DOHH2 (cell line): Measurements from ENCODE around the gene ANO8.

Source experiments
- H3F3A ChIP-seq: fragments of 200-600 bp; sonication (generic), shearing (Covaris generic); 2 replicates; pipeline ENCODE4 v1.6.0; 2016; ENCODE audit warnings: antibody characterized with exemption, mild to moderate bottlenecking; ENCODE audit not compliant: control insufficient read depth, insufficient read depth
- H3K27ac ChIP-seq: fragments of 200-600 bp; sonication (generic); 2 replicates; pipeline ENCODE4 v1.5.1; 2014; ENCODE audit warnings: low read depth, mild to moderate bottlenecking, low read length, moderate library complexity
- H3K27me3 ChIP-seq: fragments of 200-600 bp; sonication (generic); 2 replicates; pipeline ENCODE4 v1.6.1; 2014; ENCODE audit warnings: mild to moderate bottlenecking, low read length, mixed read lengths; ENCODE audit not compliant: control insufficient read depth
- H3K36me3 ChIP-seq: fragments of 200-600 bp; sonication (generic); 2 replicates; pipeline ENCODE4 v1.6.1; 2014; ENCODE audit warnings: mild to moderate bottlenecking, low read length, moderate library complexity, mixed read lengths; ENCODE audit not compliant: control insufficient read depth
- H3K4me1 ChIP-seq: fragments of 200-600 bp; sonication (generic); 2 replicates; pipeline ENCODE4 v1.6.1; 2014; ENCODE audit warnings: mild to moderate bottlenecking, low read length, mixed read lengths; ENCODE audit not compliant: control insufficient read depth
- H3K4me2 ChIP-seq: fragments of 200-600 bp; sonication (generic); 2 replicates; pipeline ENCODE4 v1.6.0; 2014; ENCODE audit warnings: mild to moderate bottlenecking, low read length, moderate library complexity
- H3K4me3 ChIP-seq: fragments of 200-600 bp; sonication (generic); 2 replicates; pipeline ENCODE4 v1.5.1; 2014; ENCODE audit warnings: mild to moderate bottlenecking, low read length, mixed read lengths
- H3K79me2 ChIP-seq: fragments of 200-600 bp; sonication (generic); 2 replicates; pipeline ENCODE4 v1.6.1; 2014; ENCODE audit warnings: mild to moderate bottlenecking, low read length, mixed read lengths; ENCODE audit not compliant: control insufficient read depth
- H3K9me2 ChIP-seq: fragments of 200-600 bp; sonication (generic); replicated peaks from 2 replicates; pipeline ENCODE4 v1.6.1; 2014; ENCODE audit warnings: mild to moderate bottlenecking, low read length, mixed read lengths; ENCODE audit not compliant: control insufficient read depth
- H3K9me3 ChIP-seq: fragments of 200-600 bp; sonication (generic); 2 replicates; pipeline ENCODE4 v1.6.1; 2014; ENCODE audit warnings: antibody characterized with exemption, low read length, mixed read lengths; ENCODE audit not compliant: control insufficient read depth, insufficient read depth
- H4K20me1 ChIP-seq: fragments of 200-600 bp; sonication (generic); 2 replicates; pipeline ENCODE4 v1.6.0; 2014; ENCODE audit warnings: low read depth, mild to moderate bottlenecking, antibody characterized with exemption, low read length, moderate library complexity; ENCODE audit not compliant: control insufficient read depth, insufficient read depth
- CTCF ChIP-seq: fragments of 200-600 bp; sonication (generic); IDR thresholded peaks from one replicate; pipeline ENCODE4 v1.5.1; 2014; ENCODE audit warnings: antibody characterized with exemption, mild to moderate bottlenecking, low read depth, low read length; ENCODE audit not compliant: poor library complexity, severe bottlenecking
- EZH2phosphoT487 ChIP-seq: fragments of 200-600 bp; sonication (generic); IDR thresholded peaks from 2 replicates; pipeline ENCODE4 v1.6.1; 2017; ENCODE audit warnings: borderline replicate concordance, mild to moderate bottlenecking, antibody characterized with exemption, low read length, moderate library complexity, mixed read lengths

Gene ANO8

GRCh38 chr19:17334414-17335409 lies at the start of gene ANO8:
Gene ANO8 (minus strand): TSS chr19:17334855. CDS start chr19:17334670, 185 bp downstream.
- no peak for TF ChIP-seq EZH2phosphoT487
- TF ChIP-seq CTCF = no peak

GRCh38 chr19:17380426-17381138 lies 45.9 kb upstream of the ANO8 start:
- TF ChIP-seq EZH2phosphoT487 (no peak), CTCF (no peak)
- peaks cover 9% of the 10 kb centered on the region; the same call in 1 of the 2 replicates for H3F3A ChIP-seq
- no peaks in the 10 kb centered on the region for H3K9me2 ChIP-seq
- no peak overlapping the region for H3K4me2 ChIP-seq
- H3K36me3 ChIP-seq = no peaks in the 10 kb centered on the region
- H3K4me1 ChIP-seq = peaks cover 43% of the 10 kb centered on the region
- H3K9me3 ChIP-seq = 0 out of 2 replicates have a peak, but pooled peaks cover 4% of the 10 kb centered on the region
- H4K20me1 ChIP-seq = no peaks in the 10 kb centered on the region
- no peaks in the 10 kb centered on the region for H3K27me3 ChIP-seq
- H3K27ac ChIP-seq = no peak overlapping the region
- no peaks in the 10 kb centered on the region for H3K79me2 ChIP-seq
- H3K4me3 ChIP-seq = no peak overlapping the region

More at GRCh38 chr19:17334414-17335409, at the start of gene ANO8:
- H3K27me3 ChIP-seq = no peaks in the 10 kb centered on the region
- H3K27ac ChIP-seq = no peak within 1 kb of the TSS
- H3K4me2 ChIP-seq = peak within 1 kb of the TSS; percentile 96
- peaks cover 8% of the 10 kb centered on the region for H3F3A ChIP-seq
- H3K4me3 ChIP-seq = peak within 1 kb of the TSS; percentile 86
- H3K9me2 ChIP-seq = no peaks in the 10 kb centered on the region
- peaks cover 22% of the 10 kb centered on the region for H3K36me3 ChIP-seq
- H3K9me3 ChIP-seq = peaks cover 10% of the 10 kb centered on the region; the same call in 1 of the 2 replicates
- H4K20me1 ChIP-seq = no peaks in the 10 kb centered on the region
- peaks cover 40% of the 10 kb centered on the region for H3K4me1 ChIP-seq
- peaks cover 21% of the 10 kb centered on the region for H3K79me2 ChIP-seq

DNA sequence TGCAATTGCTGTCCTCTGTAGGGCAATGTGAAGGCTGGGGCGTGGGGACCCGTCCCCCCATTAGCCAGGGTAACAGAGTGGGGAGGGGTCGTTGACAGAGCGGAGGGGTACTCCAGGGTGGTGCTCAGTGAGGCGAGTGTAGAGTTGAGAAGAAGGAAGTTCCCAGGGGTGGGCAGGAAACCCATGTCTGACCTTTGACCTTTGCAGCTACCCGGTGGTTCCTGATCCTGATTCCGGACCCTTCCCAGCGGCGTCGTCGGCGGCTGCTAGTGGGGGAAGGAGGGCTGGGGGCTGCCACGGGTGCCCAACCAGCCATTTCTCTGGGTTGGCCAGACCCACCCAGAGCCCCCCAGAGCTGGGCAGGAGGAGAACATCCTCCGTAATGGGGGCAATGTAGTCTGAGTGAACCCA lies 44.6 kb upstream of the ANO8 start:
- H4K20me1 ChIP-seq = no peaks in the 10 kb centered on the region
- TF ChIP-seq EZH2phosphoT487 (no peak), CTCF (no peak)
- peak overlapping the region; percentile 14; the same call in 1 of the 2 replicates for H3K4me2 ChIP-seq
- H3K27me3 ChIP-seq = no peaks in the 10 kb centered on the region
- no peak overlapping the region for H3K4me3 ChIP-seq
- H3K9me2 ChIP-seq = no peaks in the 10 kb centered on the region
- no peaks in the 10 kb centered on the region for H3K36me3 ChIP-seq
- no peaks in the 10 kb centered on the region for H3K79me2 ChIP-seq
- peaks cover 4% of the 10 kb centered on the region; the same call in 1 of the 2 replicates for H3F3A ChIP-seq
- 0 out of 2 replicates have a peak, but pooled peaks cover 4% of the 10 kb centered on the region for H3K9me3 ChIP-seq
- peaks cover 52% of the 10 kb centered on the region for H3K4me1 ChIP-seq
- H3K27ac ChIP-seq = no peak overlapping the region
